GM21786 (cell line): Measurements from ENCODE around the gene MTIF2.
"Not testable (repeated sequence)": the region's sequence is repeated elsewhere in the genome, so short reads cannot be mapped to it uniquely, and the experiment has no call there.

Experiments used
- ATAC-seq: cut with Tn5 transposase; IDR thresholded peaks from one replicate; pipeline ENCODE4 v1.9.1; 2021; ENCODE audit not compliant: unreplicated experiment

MTIF2 gene

GRCh38 chr2:55204536-55204935 is 64.5 kb downstream of the MTIF2 start:
- ATAC-seq: no peak

DNA sequence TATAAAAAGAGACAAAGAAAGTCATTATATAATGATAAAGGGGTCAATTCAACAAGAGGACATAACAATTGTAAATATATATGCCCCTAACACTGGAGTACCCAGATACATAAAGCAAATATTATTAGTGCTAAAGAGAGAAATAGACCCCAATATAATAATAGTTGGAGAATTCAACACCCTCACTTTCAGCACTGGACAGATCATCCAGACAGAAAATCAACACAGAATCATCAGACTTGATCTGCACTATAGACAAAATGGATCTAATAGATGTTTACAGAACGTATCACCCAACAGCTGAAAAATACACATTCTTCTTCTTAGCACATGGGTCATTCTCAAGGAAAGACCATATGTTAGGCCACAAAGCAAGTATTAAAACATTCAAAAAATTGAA is 68.6 kb downstream of the MTIF2 start:
- ATAC-seq: no peak

- ATAC-seq: no peak
These were observed 72.5 kb downstream of the MTIF2 start for GRCh38 chr2:55196526-55196925.

- ATAC-seq: not testable (repeated sequence)
These were observed 77.1 kb downstream of the MTIF2 start for GRCh38 chr2:55191888-55192287.

- not testable (repeated sequence) for ATAC-seq
These were observed 82.2 kb downstream of the MTIF2 start for GRCh38 chr2:55186837-55187236.
